ENCODE results near the gene CGNL1.

CGNL1 gene

GRCh38 chr15:57456559-57456958 lies 80.3 kb downstream of the CGNL1 start:
- H3K36me3 Mint-ChIP-seq, result no peaks in the 10 kb centered on the region
- no peak for ATAC-seq (replicated peaks)
- H3K27ac Mint-ChIP-seq, result no peak overlapping the region
- no peaks in the 10 kb centered on the region for H3K4me1 Mint-ChIP-seq
- no peaks in the 10 kb centered on the region for H3K9me3 Mint-ChIP-seq
- no peaks in the 10 kb centered on the region for H3K27me3 Mint-ChIP-seq
- no peak for DNase-seq
- H3K4me3 Mint-ChIP-seq, result no peak overlapping the region

- DNase-seq (no peak), ATAC-seq (replicated peaks) (no peak)
- no peaks in the 10 kb centered on the region for H3K27me3 Mint-ChIP-seq
- no peak overlapping the region for H3K27ac Mint-ChIP-seq
- H3K9me3 Mint-ChIP-seq, result no peaks in the 10 kb centered on the region
- H3K4me3 Mint-ChIP-seq, result no peak overlapping the region
- no peaks in the 10 kb centered on the region for H3K36me3 Mint-ChIP-seq
- no peaks in the 10 kb centered on the region for H3K4me1 Mint-ChIP-seq
Measured at GRCh38 chr15:57457726-57458125, 81.4 kb downstream of the CGNL1 start.

DNA sequence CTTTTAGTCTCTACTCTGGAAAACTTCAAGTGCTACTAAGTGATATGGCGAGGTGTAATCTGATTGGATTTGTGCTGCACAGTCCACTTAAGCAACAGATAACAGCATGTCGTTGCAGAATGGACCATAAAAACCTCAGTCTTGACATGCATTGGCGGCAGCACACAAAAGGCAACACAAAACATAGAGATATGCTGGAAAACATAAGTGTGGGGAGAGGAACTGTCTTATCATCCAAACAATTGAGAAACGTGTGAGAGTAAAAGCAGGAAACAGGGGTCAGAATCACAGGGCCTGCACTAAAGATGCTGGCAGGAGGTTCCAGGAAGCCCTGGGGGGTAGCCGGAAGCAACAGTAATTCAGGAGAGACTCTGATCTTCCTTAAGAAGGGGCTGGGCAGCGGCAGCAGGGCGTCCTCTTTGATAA lies 82.1 kb downstream of the CGNL1 start:
- ATAC-seq (replicated peaks) (no peak), DNase-seq (no peak)
- H3K9me3 Mint-ChIP-seq, result no peaks in the 10 kb centered on the region
- no peak overlapping the region for H3K4me3 Mint-ChIP-seq
- H3K4me1 Mint-ChIP-seq, result no peaks in the 10 kb centered on the region
- no peak overlapping the region for H3K27ac Mint-ChIP-seq
- H3K36me3 Mint-ChIP-seq, result no peaks in the 10 kb centered on the region
- no peaks in the 10 kb centered on the region for H3K27me3 Mint-ChIP-seq

- Mint-ChIP-seq H3K4me1 (no peaks in the 10 kb centered on the region), H3K4me3 (no peak overlapping the region), H3K9me3 (no peaks in the 10 kb centered on the region), H3K27ac (no peak overlapping the region), H3K36me3 (no peaks in the 10 kb centered on the region), H3K27me3 (no peaks in the 10 kb centered on the region)
- DNase-seq (peak; percentile 6), ATAC-seq (replicated peaks) (peak in 1 of 2 donors; percentile 64)
Measured at GRCh38 chr15:57460208-57460816, 84.0 kb downstream of the CGNL1 start.

- Mint-ChIP-seq H3K36me3 (no peaks in the 10 kb centered on the region), H3K4me3 (no peak overlapping the region), H3K4me1 (no peaks in the 10 kb centered on the region), H3K27me3 (no peaks in the 10 kb centered on the region), H3K27ac (no peak overlapping the region), H3K9me3 (no peaks in the 10 kb centered on the region)
- no peak for DNase-seq
- ATAC-seq (replicated peaks), result no peak
Measured at GRCh38 chr15:57461541-57461940, 85.2 kb downstream of the CGNL1 start.

- H3K27ac Mint-ChIP-seq, result no peak overlapping the region
- H3K4me1 Mint-ChIP-seq, result no peaks in the 10 kb centered on the region
- H3K9me3 Mint-ChIP-seq, result no peaks in the 10 kb centered on the region
- H3K4me3 Mint-ChIP-seq, result no peak overlapping the region
- ATAC-seq (replicated peaks), result no peak
- no peaks in the 10 kb centered on the region for H3K36me3 Mint-ChIP-seq
- no peak for DNase-seq
- peaks cover 5% of the 10 kb centered on the region in 2 donors for H3K27me3 Mint-ChIP-seq
Measured at GRCh38 chr15:57462381-57462780, 86.1 kb downstream of the CGNL1 start.

- ATAC-seq (replicated peaks) (no peak), DNase-seq (no peak)
- no peaks in the 10 kb centered on the region for H3K4me1 Mint-ChIP-seq
- H3K27ac Mint-ChIP-seq, result no peak overlapping the region
- H3K4me3 Mint-ChIP-seq, result no peak overlapping the region
- H3K36me3 Mint-ChIP-seq, result no peaks in the 10 kb centered on the region
- H3K9me3 Mint-ChIP-seq, result no peaks in the 10 kb centered on the region
- H3K27me3 Mint-ChIP-seq, result peaks cover 5 to 6% of the 10 kb centered on the region in 2 donors
Measured at GRCh38 chr15:57463360-57463759, 87.1 kb downstream of the CGNL1 start.

DNA sequence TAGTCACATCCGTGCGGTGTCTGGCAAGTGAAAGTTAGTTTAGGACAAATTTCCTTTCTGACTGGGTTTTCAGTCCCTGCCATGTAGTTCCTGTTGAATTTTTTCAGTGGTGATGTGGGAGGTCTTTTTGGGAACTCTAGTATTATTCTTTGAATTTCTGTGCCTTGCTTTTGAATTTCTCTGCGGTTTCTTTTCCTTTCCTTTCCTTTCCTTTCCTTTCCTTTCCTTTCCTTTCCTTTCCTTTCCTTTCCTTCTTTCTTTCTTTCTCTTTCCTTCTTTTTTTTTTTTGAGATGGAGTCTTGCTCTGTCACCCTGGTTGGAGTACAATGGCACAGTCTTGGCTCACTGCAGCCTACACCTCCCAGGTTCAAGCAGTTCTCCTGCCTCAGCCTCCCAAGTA lies 88.2 kb downstream of the CGNL1 start:
- ATAC-seq (replicated peaks), result no peak
- H3K4me1 Mint-ChIP-seq, result no peaks in the 10 kb centered on the region
- H3K27ac Mint-ChIP-seq, result no peak overlapping the region
- no peaks in the 10 kb centered on the region for H3K36me3 Mint-ChIP-seq
- H3K9me3 Mint-ChIP-seq, result no peaks in the 10 kb centered on the region
- peaks cover 6 to 12% of the 10 kb centered on the region in 2 donors for H3K27me3 Mint-ChIP-seq
- H3K4me3 Mint-ChIP-seq, result no peak overlapping the region
- DNase-seq, result no peak

DNA sequence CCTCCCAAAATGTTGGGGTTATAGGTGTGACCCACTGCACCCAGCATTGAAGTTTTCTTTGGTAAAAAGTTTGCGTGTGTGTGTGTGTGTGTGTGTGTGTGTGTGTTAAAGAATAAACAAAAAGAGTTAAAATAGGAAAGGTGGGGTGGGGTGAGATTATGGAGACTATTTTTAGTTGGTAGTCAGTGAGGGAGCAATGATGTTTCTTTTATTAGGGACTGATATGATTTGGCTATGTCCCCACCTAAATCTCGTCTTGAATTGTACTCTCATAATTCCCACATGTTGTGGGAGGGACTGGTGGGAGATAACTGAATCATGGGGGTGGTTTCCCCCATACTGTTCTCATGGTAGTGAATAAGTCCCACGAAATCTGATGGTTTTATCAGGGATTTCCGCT lies 92.2 kb downstream of the CGNL1 start:
- Mint-ChIP-seq H3K9me3 (no peaks in the 10 kb centered on the region), H3K4me3 (no peak overlapping the region), H3K27ac (no peak overlapping the region), H3K4me1 (no peaks in the 10 kb centered on the region), H3K27me3 (peaks cover 17 to 20% of the 10 kb centered on the region in 2 donors), H3K36me3 (no peaks in the 10 kb centered on the region)
- no peak for DNase-seq
- no peak for ATAC-seq (replicated peaks)

DNA sequence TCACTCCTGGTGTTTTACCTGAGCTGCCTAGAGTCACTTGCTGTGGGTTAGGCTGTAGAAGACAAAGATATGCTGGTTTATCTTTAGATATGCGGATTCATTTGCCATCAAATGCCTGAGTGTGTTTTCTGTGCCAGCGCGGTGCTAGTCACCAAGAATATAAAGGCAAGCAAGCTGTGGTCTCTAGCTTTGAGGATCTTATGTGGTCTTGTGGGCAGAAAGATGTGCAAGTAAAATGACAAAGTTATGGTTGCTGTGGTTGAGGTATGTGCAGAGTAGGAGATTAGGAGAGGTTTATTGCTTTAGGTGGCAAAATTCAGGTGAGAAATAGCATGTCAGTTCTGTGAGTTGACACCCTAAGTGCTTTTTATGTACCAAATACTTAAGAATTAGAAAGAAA lies 94.2 kb downstream of the CGNL1 start:
- ATAC-seq (replicated peaks), result no peak
- H3K4me1 Mint-ChIP-seq, result no peaks in the 10 kb centered on the region
- H3K4me3 Mint-ChIP-seq, result no peak overlapping the region
- no peak for DNase-seq
- no peaks in the 10 kb centered on the region for H3K9me3 Mint-ChIP-seq
- H3K27ac Mint-ChIP-seq, result no peak overlapping the region
- peaks cover 17 to 20% of the 10 kb centered on the region in 2 donors for H3K27me3 Mint-ChIP-seq
- no peaks in the 10 kb centered on the region for H3K36me3 Mint-ChIP-seq

GRCh38 chr15:57472861-57473260 lies 96.6 kb downstream of the CGNL1 start:
- H3K4me3 Mint-ChIP-seq, result no peak overlapping the region
- peaks cover 0 to 2% of the 10 kb centered on the region in 2 donors for H3K4me1 Mint-ChIP-seq
- DNase-seq (no peak), ATAC-seq (replicated peaks) (no peak)
- H3K27me3 Mint-ChIP-seq, result peaks cover 12 to 15% of the 10 kb centered on the region in 2 donors
- H3K27ac Mint-ChIP-seq, result no peak overlapping the region
- no peaks in the 10 kb centered on the region for H3K36me3 Mint-ChIP-seq
- no peaks in the 10 kb centered on the region for H3K9me3 Mint-ChIP-seq

DNA sequence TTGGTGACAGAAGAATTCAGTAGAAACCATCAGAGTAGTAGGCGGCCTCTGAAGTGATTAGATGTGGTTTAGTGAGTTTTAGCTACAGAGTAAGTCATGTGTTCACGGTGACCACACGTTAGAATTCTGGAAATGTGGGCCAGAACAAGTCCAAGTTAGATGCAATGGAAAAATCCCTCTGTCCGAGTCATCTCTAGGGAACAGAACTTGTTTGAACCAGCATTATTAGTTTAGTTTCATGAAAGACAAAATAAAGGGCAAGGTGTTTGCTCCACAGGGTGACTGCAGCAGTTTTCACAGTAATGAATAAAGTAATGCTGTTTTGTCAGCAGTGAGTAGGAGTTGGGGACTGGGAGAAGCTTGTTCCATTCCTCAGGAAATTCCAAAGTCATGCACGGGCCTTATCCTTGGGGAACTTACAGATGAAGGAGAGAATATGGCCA lies 100.2 kb downstream of the CGNL1 start:
- peaks cover 0 to 2% of the 10 kb centered on the region in 2 donors for H3K4me1 Mint-ChIP-seq
- peaks cover 0 to 7% of the 10 kb centered on the region in 2 donors for H3K27me3 Mint-ChIP-seq
- no peak for ATAC-seq (replicated peaks)
- peaks cover 0 to 2% of the 10 kb centered on the region in 2 donors for H3K9me3 Mint-ChIP-seq
- no peak for DNase-seq
- H3K27ac Mint-ChIP-seq, result no peak overlapping the region
- H3K4me3 Mint-ChIP-seq, result no peak overlapping the region
- H3K36me3 Mint-ChIP-seq, result no peaks in the 10 kb centered on the region

GRCh38 chr15:57477736-57478522 lies 101.6 kb downstream of the CGNL1 start:
- no peak overlapping the region for H3K4me3 Mint-ChIP-seq
- H3K4me1 Mint-ChIP-seq, result peaks cover 0 to 2% of the 10 kb centered on the region in 2 donors

GRCh38 chr15:57479005-57479404 lies 102.7 kb downstream of the CGNL1 start:
- Mint-ChIP-seq H3K27me3 (no peaks in the 10 kb centered on the region), H3K9me3 (peaks cover 0 to 2% of the 10 kb centered on the region in 2 donors), H3K36me3 (no peaks in the 10 kb centered on the region), H3K4me3 (no peak overlapping the region), H3K4me1 (peaks cover 0 to 2% of the 10 kb centered on the region in 2 donors), H3K27ac (no peak overlapping the region)
- ATAC-seq (replicated peaks), result no peak
- DNase-seq, result no peak

More at GRCh38 chr15:57477736-57478522, 101.6 kb downstream of the CGNL1 start:
- no peaks in the 10 kb centered on the region for H3K36me3 Mint-ChIP-seq
- ATAC-seq (replicated peaks) (no peak), DNase-seq (no peak)
- H3K27me3 Mint-ChIP-seq, result no peaks in the 10 kb centered on the region
- H3K27ac Mint-ChIP-seq, result no peak overlapping the region
- peaks cover 0 to 2% of the 10 kb centered on the region in 2 donors for H3K9me3 Mint-ChIP-seq

All from stimulated activated naive B cell treated with anti-CD40 and anti-IgM and Interleukin-4, amounts not matched to agents 10 μg/mL and 1 μg/mL and 100 μg/mL, for 72 hours (primary cell).